Effector memory CD4-positive, alpha-beta T cell (primary cell): Measurements from ENCODE around the gene LRRC14B.
A peak's percentile ranks its signal among the peaks of the same experiment; 100 is the strongest.
"Not testable (repeated sequence)": the region's sequence is repeated elsewhere in the genome, so short reads cannot be mapped to it uniquely, and the experiment has no call there.

Experiments
- DNase-seq, 3 donors: peaks; one replicate each; pipeline ENCODE4 v3.0.0-alpha.2; 2020
- H3K27ac ChIP-seq: 2 replicates; pipeline ENCODE4 v1.7.0; 2013; ENCODE audit warnings: mild to moderate bottlenecking, low read length, moderate library complexity; ENCODE audit not compliant: insufficient read depth, poor library complexity, severe bottlenecking
- H3K27me3 ChIP-seq: replicated peaks from 2 replicates; pipeline ENCODE4 v1.7.0; 2013; ENCODE audit warnings: mild to moderate bottlenecking, low read length; ENCODE audit not compliant: insufficient read depth, control insufficient read depth, poor library complexity, severe bottlenecking
- H3K36me3 ChIP-seq: 2 replicates; pipeline ENCODE4 v1.7.0; 2013; ENCODE audit warnings: mild to moderate bottlenecking, low read length, moderate library complexity; ENCODE audit not compliant: control insufficient read depth, insufficient read depth
- H3K4me1 ChIP-seq: 2 replicates; pipeline ENCODE4 v1.7.0; 2013; ENCODE audit warnings: low read length, mild to moderate bottlenecking; ENCODE audit not compliant: control insufficient read depth, insufficient read depth, poor library complexity, severe bottlenecking
- H3K4me3 ChIP-seq: 2 replicates; pipeline ENCODE4 v1.7.0; 2013; ENCODE audit warnings: low read length, low read depth, mild to moderate bottlenecking; ENCODE audit not compliant: insufficient read depth, poor library complexity, severe bottlenecking
- H3K9me3 ChIP-seq: 2 replicates; pipeline ENCODE4 v1.7.0; 2013; ENCODE audit warnings: mild to moderate bottlenecking, low read length, moderate library complexity; ENCODE audit not compliant: control insufficient read depth

Gene LRRC14B

DNA sequence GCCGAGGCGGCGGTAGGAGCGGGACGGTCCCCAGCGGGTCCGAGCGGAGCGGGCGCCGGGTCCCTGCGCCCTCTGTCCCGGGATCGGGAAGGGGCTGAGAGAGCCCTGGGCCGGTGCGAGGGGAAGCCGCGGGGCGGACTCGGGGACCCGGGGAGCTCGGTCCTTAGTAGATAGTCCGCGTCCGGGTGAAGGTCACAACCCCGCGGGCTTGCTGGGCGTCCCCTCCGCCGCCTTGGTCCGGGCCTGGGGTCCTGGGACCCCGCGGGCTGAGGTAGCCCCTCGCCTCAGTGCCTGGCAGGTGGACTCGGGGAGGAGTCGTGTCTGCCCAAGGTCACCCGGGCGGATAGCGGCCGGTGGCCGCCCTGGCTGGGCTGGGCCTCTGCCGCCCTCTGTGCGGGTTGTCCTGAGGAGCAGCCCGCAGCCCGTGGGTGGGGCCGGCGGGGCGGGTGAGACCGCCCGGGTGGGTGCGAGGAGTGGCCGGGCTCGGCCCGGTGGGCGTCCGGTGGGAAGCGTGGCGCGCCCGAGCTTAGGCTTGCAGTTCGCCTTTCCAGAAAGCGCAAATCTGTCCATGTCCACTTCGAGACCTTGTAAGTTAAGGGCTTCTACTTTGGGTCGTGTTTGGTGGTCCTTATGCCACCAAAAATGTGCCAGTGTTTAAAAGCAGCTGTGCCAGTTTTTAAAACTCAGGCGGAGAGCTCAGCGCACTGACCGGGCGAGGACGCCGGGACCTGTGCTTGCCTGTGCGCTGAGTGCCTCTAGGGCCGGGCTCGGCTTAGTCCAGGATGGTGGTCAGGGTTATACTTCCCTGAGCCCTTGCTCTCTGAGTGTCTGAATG, 27.4 kb downstream of the LRRC14B start:
- DNase-seq: no peak
- H3K4me1 ChIP-seq: peaks cover 9% of the 10 kb centered on the region
- H3K27me3 ChIP-seq: no peaks in the 10 kb centered on the region
- peaks cover 4% of the 10 kb centered on the region for H3K36me3 ChIP-seq
- peak overlapping the region; percentile 87 for H3K27ac ChIP-seq
- H3K9me3 ChIP-seq: no peaks in the 10 kb centered on the region
- H3K4me3 ChIP-seq: peak overlapping the region; percentile 92

GRCh38 chr5:219460-219863, 28.2 kb downstream of the LRRC14B start:
- H3K27me3 ChIP-seq: no peaks in the 10 kb centered on the region
- H3K9me3 ChIP-seq: no peaks in the 10 kb centered on the region
- DNase-seq: peak in 1 of 3 donors; percentile 6
- H3K36me3 ChIP-seq: peaks cover under 1% of the 10 kb centered on the region
- H3K27ac ChIP-seq: peak overlapping the region; percentile 87
- peak overlapping the region; percentile 92 for H3K4me3 ChIP-seq
- peaks cover 9% of the 10 kb centered on the region for H3K4me1 ChIP-seq

GRCh38 chr5:219991-220390, 28.7 kb downstream of the LRRC14B start:
- peak overlapping the region; percentile 87 for H3K27ac ChIP-seq
- H3K27me3 ChIP-seq: no peaks in the 10 kb centered on the region
- no peak for DNase-seq
- peak overlapping the region; percentile 92 for H3K4me3 ChIP-seq
- peaks cover 6% of the 10 kb centered on the region for H3K36me3 ChIP-seq
- no peaks in the 10 kb centered on the region for H3K9me3 ChIP-seq
- peaks cover 9% of the 10 kb centered on the region for H3K4me1 ChIP-seq

DNA sequence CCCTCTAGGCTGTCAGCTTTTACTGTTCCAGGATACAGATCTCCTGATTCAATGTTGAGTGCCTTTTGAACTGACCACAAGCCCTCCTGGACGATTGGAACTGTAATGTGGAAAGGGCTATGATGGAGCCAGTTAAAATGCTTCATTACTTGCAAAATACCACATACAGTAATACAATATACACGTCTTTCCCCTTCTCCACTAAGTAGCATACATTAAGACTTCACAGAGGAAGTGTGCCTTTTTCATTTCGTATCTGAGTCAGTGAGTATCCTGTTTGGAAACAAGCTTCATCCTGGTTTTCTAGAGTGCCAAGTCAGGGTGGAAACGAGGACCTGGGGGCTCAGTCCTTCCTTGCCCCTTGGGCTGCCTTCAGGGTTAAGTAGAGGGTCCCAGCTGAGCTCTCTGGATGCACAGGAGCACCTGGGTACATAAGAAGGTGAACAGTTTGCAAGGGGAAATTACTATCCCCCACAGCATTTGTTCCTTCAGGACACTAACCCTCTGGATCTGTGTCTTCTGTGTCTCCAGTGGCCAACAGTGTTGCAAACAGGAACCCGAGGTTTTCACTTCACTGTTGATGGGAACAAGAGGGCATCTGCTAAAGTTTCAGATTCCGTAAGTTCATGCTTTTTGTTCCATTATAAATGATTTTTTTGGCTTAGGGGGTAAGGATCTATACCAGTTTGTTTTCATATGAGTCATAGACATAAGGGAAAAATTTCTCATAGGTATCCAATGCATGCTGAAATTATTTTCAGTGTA, 31.8 kb downstream of the LRRC14B start:
- H3K36me3 ChIP-seq: peaks cover 27% of the 10 kb centered on the region
- not testable (repeated sequence) for DNase-seq, H3K9me3 ChIP-seq, H3K27ac ChIP-seq, H3K4me1 ChIP-seq, H3K4me3 ChIP-seq, H3K27me3 ChIP-seq

DNA sequence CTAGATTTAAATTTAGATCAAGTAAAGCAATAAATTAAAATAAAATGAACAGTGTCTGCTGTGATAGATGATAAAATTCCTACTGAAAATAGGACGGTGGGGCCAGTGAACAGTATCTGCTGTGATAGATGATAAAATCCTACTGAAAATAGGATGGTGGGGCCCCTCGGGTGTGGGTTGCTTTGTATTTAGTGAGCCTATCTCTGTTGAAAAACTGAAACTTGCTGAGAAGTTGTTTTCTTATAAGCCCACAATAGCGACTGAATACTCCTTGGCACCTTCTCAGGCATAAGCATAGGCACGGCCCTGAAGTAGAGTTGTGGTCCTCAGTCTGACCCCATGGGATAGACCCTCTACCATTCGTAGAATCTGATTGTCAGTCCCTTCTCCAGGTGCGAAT, 32.5 kb downstream of the LRRC14B start:
- DNase-seq: no peak
- Histone ChIP-seq H3K4me3 (no peak overlapping the region), H3K9me3 (no peaks in the 10 kb centered on the region), H3K27ac (no peak overlapping the region), H3K4me1 (peaks cover 9% of the 10 kb centered on the region), H3K36me3 (peaks cover 34% of the 10 kb centered on the region), H3K27me3 (no peaks in the 10 kb centered on the region)

DNA sequence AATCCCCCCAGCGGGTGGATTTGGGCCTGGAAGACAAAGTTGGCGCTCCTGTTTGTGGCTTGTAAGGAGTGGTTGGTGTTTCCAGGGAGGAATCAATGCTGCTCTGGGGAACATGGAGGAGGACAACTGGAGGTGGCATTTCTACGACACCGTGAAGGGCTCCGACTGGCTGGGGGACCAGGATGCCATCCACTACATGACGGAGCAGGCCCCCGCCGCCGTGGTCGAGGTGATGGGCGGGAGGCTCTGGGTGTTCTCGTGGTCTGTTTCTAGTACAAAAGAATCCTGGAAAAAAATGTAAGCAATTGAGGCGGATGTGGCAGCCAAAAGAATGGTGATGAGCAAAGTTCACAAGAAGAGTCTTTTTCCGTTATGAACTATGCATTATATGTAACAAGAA, 34.0 kb downstream of the LRRC14B start:
- DNase-seq: no peak
- H3K36me3 ChIP-seq: peaks cover 47% of the 10 kb centered on the region
- H3K4me3 ChIP-seq: no peak overlapping the region
- H3K4me1 ChIP-seq: peaks cover 5% of the 10 kb centered on the region
- H3K27me3 ChIP-seq: no peaks in the 10 kb centered on the region
- no peaks in the 10 kb centered on the region for H3K9me3 ChIP-seq
- no peak overlapping the region for H3K27ac ChIP-seq

GRCh38 chr5:227375-227774, 36.1 kb downstream of the LRRC14B start:
- peaks cover 64% of the 10 kb centered on the region for H3K36me3 ChIP-seq

DNA sequence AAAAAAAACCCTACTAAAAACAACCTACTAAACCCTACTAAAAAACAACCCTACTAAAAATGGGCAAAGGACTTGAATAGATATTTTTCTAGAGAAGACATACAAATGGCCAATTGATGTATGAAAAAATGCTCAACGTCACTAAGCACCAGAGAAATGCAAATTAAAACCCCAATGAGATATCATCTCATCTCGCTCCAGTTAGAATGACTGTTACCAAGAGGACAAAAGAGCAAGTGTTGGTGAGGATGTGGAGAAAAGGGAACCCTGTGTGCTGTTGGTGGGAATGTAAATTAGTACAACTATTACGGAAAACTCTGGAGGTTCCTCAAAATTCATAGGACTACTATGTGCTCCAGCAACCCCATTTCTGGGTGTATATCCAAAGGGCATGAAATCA, 37.6 kb downstream of the LRRC14B start:
- Histone ChIP-seq H3K9me3 (no peaks in the 10 kb centered on the region), H3K27me3 (no peaks in the 10 kb centered on the region), H3K27ac (no peak overlapping the region), H3K4me3 (no peak overlapping the region), H3K4me1 (no peaks in the 10 kb centered on the region), H3K36me3 (peaks cover 78% of the 10 kb centered on the region)
- DNase-seq: no peak

More at GRCh38 chr5:227375-227774, 36.1 kb downstream of the LRRC14B start:
- not testable (repeated sequence) for DNase-seq, H3K27me3 ChIP-seq, H3K27ac ChIP-seq, H3K9me3 ChIP-seq, H3K4me3 ChIP-seq, H3K4me1 ChIP-seq

- Histone ChIP-seq H3K4me3 (no peak overlapping the region), H3K9me3 (no peaks in the 10 kb centered on the region), H3K4me1 (no peaks in the 10 kb centered on the region), H3K27me3 (no peaks in the 10 kb centered on the region), H3K27ac (no peak overlapping the region), H3K36me3 (peaks cover 79% of the 10 kb centered on the region)
- no peak for DNase-seq
These were observed 39.4 kb downstream of the LRRC14B start for GRCh38 chr5:230711-231110.

GRCh38 chr5:231661-232060, 40.4 kb downstream of the LRRC14B start:
- Histone ChIP-seq H3K27ac (no peak overlapping the region), H3K27me3 (no peaks in the 10 kb centered on the region), H3K4me3 (no peak overlapping the region), H3K36me3 (peaks cover 74% of the 10 kb centered on the region), H3K4me1 (no peaks in the 10 kb centered on the region), H3K9me3 (no peaks in the 10 kb centered on the region)
- no peak for DNase-seq
